ENCODE measurements around the gene MPV17L2.

- TF ChIP-seq CTCF (IDR thresholded peaks at IDR 0.05) (peak; percentile 97), ZFX (IDR thresholded peaks at IDR 0.05; ENCODE audit: borderline replicate concordance) (no peak)
Observed at GRCh38 chr19:18160971-18161635, 31.9 kb upstream of the MPV17L2 start.

Measured in 22Rv1 (cell line).